ENCODE measurements around the gene TSPAN31. TPM values are rescaled to one million over a fixed set of nuclear protein-coding genes. Genes with fewer than 3 reads are reported as not detected.

The TSPAN31 gene
- total RNA-seq, 1 donor from 2014 or later, result 67.0 TPM

- TF ChIP-seq POLR2AphosphoS5 (IDR thresholded peaks at IDR 0.05; ENCODE audit: insufficient read depth in 1 of 2, low read depth in 1 of 2) (no peak), POLR2A (IDR thresholded peaks at IDR 0.05) (no peak)
- TF ChIP-seq, protein P1, sequence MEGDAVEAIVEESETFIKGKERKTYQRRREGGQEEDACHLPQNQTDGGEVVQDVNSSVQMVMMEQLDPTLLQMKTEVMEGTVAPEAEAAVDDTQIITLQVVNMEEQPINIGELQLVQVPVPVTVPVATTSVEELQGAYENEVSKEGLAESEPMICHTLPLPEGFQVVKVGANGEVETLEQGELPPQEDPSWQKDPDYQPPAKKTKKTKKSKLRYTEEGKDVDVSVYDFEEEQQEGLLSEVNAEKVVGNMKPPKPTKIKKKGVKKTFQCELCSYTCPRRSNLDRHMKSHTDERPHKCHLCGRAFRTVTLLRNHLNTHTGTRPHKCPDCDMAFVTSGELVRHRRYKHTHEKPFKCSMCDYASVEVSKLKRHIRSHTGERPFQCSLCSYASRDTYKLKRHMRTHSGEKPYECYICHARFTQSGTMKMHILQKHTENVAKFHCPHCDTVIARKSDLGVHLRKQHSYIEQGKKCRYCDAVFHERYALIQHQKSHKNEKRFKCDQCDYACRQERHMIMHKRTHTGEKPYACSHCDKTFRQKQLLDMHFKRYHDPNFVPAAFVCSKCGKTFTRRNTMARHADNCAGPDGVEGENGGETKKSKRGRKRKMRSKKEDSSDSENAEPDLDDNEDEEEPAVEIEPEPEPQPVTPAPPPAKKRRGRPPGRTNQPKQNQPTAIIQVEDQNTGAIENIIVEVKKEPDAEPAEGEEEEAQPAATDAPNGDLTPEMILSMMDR (IDR thresholded peaks at IDR 0.05), result no peak
- H3K36me3 ChIP-seq, result no peaks in the 10 kb centered on the region
- H3K4me3 ChIP-seq, result no peak overlapping the region
- no peaks in the 10 kb centered on the region for H3K9me3 ChIP-seq
- no peak overlapping the region for H3K27ac ChIP-seq
- peaks cover 10% of the 10 kb centered on the region for H3K4me1 ChIP-seq
- H3K27me3 ChIP-seq, result no peaks in the 10 kb centered on the region
- intact Hi-C loops (cut with DNase I), result no loop called here
- DNase-seq (ENCODE audit: extremely low spot score in 2 of 2), result no peak
Observed at GRCh38 chr12:57729321-57729844, 15.5 kb upstream of the TSPAN31 start.

GRCh38 chr12:57730336-57731067 is 14.3 kb upstream of the TSPAN31 start:
- H3K36me3 ChIP-seq, result no peaks in the 10 kb centered on the region
- DNase-seq (ENCODE audit: extremely low spot score in 2 of 2), result no peak
- no peak overlapping the region for H3K27ac ChIP-seq

GRCh38 chr12:57731411-57732080 is 13.3 kb upstream of the TSPAN31 start:
- intact Hi-C loops (cut with DNase I), result no loop called here
- peaks cover 6% of the 10 kb centered on the region for H3K27me3 ChIP-seq

More at GRCh38 chr12:57730336-57731067, 14.3 kb upstream of the TSPAN31 start:
- TF ChIP-seq, protein P1 (IDR thresholded peaks at IDR 0.05), result no peak
- TF ChIP-seq POLR2A (IDR thresholded peaks at IDR 0.05) (no peak), POLR2AphosphoS5 (IDR thresholded peaks at IDR 0.05; ENCODE audit: insufficient read depth in 1 of 2, low read depth in 1 of 2) (no peak)
- Histone ChIP-seq H3K4me1 (peaks cover 11% of the 10 kb centered on the region), H3K4me3 (no peak overlapping the region), H3K27me3 (peaks cover under 1% of the 10 kb centered on the region), H3K9me3 (no peaks in the 10 kb centered on the region)
- intact Hi-C loops (cut with DNase I), result no loop called here

DNA sequence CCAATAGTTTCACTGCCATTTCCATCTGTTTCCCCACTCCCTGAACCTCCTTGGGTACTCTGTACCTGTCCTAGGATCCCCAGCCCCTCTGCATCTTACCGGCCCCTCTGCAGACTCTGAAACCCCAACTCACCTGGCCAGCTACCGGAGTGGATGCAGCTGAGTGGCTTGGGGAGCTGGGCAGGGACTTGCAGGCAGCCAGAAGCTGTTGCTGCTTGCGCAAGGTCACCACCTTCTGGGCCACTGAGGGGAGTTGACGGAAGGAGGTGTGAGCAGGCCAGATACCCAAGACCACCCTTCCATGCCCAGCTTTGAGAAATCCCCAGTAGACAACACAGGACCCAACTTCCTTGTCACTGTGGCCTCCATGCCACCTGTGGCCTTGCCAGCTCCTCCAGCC is 12.6 kb upstream of the TSPAN31 start:
- intact Hi-C loops (cut with DNase I), result no loop called here
- H3K36me3 ChIP-seq, result no peaks in the 10 kb centered on the region
- H3K9me3 ChIP-seq, result no peaks in the 10 kb centered on the region

More at GRCh38 chr12:57731411-57732080, 13.3 kb upstream of the TSPAN31 start:
- TF ChIP-seq POLR2A (IDR thresholded peaks at IDR 0.05), result no peak
- TF ChIP-seq, protein P1 (IDR thresholded peaks at IDR 0.05), result no peak
- no peak for TF ChIP-seq POLR2AphosphoS5 (IDR thresholded peaks at IDR 0.05; ENCODE audit: insufficient read depth in 1 of 2, low read depth in 1 of 2)
- Histone ChIP-seq H3K36me3 (no peaks in the 10 kb centered on the region), H3K9me3 (no peaks in the 10 kb centered on the region), H3K4me3 (no peak overlapping the region), H3K27ac (no peak overlapping the region), H3K4me1 (peaks cover 21% of the 10 kb centered on the region)
- DNase-seq (ENCODE audit: extremely low spot score in 2 of 2), result no peak

More for the DNA sequence above, 12.6 kb upstream of the TSPAN31 start:
- peaks cover 21% of the 10 kb centered on the region for H3K4me1 ChIP-seq
- H3K4me3 ChIP-seq, result no peak overlapping the region
- no peak for DNase-seq (ENCODE audit: extremely low spot score in 2 of 2)
- H3K27me3 ChIP-seq, result peaks cover 6% of the 10 kb centered on the region
- H3K27ac ChIP-seq, result no peak overlapping the region
- TF ChIP-seq, protein P1 (IDR thresholded peaks at IDR 0.05), result no peak
- TF ChIP-seq POLR2AphosphoS5 (IDR thresholded peaks at IDR 0.05; ENCODE audit: insufficient read depth in 1 of 2, low read depth in 1 of 2) (no peak), POLR2A (IDR thresholded peaks at IDR 0.05) (no peak)
